Endothelial cell of umbilical vein (primary cell): ENCODE results near the gene BCOR. TPM values are rescaled to one million over a fixed set of nuclear protein-coding genes. Genes with fewer than 3 reads are reported as not detected.

Experiments
- BruUV-seq: library from RNA; stranded (reverse); fragments of 400-500 nt; replicated peaks from 2 replicates; lab custom pipeline; 2021; lab: Mats Ljungman, UMichigan
- CTCF ChIA-PET: fragments of 300-600, 350-600 bp; sonication (Branson Sonifier 250); formaldehyde crosslinking; loops from one replicate; lab custom pipeline; 2021; ENCODE audit warnings: antibody characterized with exemption, inconsistent platforms; lab: Charles Lee
- POLR2A ChIA-PET: fragments of 300-600, 350-600 bp; sonication (Branson Sonifier 250); formaldehyde crosslinking; loops from one replicate; lab custom pipeline; 2021; ENCODE audit warnings: antibody characterized with exemption, inconsistent platforms; lab: Charles Lee
- DNase-seq: peaks from one replicate; pipeline ENCODE4 v3.0.0-alpha.2; 2011; ENCODE audit warnings: low read depth, low spot score
- FAIRE-seq: peaks from 2 replicates; lab custom pipeline; 2011; peaks lifted over from hg19 to GRCh38; lab: Jason Lieb, UNC
- H2AFZ ChIP-seq: 2 replicates; pipeline ENCODE4 v1.6.0; 2012; ENCODE audit warnings: low read depth, low read length, control low read depth, inconsistent platforms
- H3K27ac ChIP-seq: 2 replicates; pipeline ENCODE4 v1.5.1; 2011; ENCODE audit warnings: low read depth, mild to moderate bottlenecking, control low read depth, low read length, moderate library complexity; ENCODE audit not compliant: insufficient read depth
- H3K27me3 ChIP-seq, 2 experiments: 2 replicates each; pipeline versions ENCODE4 v1.6.0 to v1.6.1; 2011; ENCODE audit warnings: low read length in 2 of 2, mixed read lengths in 1 of 2; ENCODE audit not compliant: control insufficient read depth in 2 of 2, insufficient read depth in 2 of 2
- H3K36me3 ChIP-seq, 2 experiments: 2 replicates in 1 of 2; 3 replicates in 1 of 2; pipeline ENCODE4 v1.5.1; 2011; ENCODE audit warnings: low read length in 2 of 2, mild to moderate bottlenecking in 1 of 2, moderate library complexity in 1 of 2; ENCODE audit not compliant: control insufficient read depth in 2 of 2, insufficient read depth in 2 of 2; ENCODE audit errors: extremely low read depth in 1 of 2
- H3K4me1 ChIP-seq: 3 replicates; pipeline ENCODE4 v1.5.1; 2011; ENCODE audit warnings: mild to moderate bottlenecking, low read length; ENCODE audit not compliant: control insufficient read depth, insufficient read depth; ENCODE audit errors: extremely low read depth
- H3K4me2 ChIP-seq: 2 replicates; pipeline ENCODE4 v1.6.1; 2011; ENCODE audit warnings: low read length, control low read depth, mixed read lengths; ENCODE audit not compliant: insufficient read depth
- H3K4me3 ChIP-seq, 3 experiments: fragments of 200-600 bp in 1 of 3; sonication (generic), shearing (Covaris generic) in 1 of 3; replicated peaks in 1 of 3; 2 replicates each; pipeline ENCODE4 v1.5.1; 2011 to 2016; ENCODE audit warnings: control low read depth in 3 of 3, low read length in 3 of 3, mild to moderate bottlenecking in 2 of 3, inconsistent platforms in 1 of 3, low read depth in 1 of 3, moderate library complexity in 1 of 3; ENCODE audit not compliant: insufficient read depth in 1 of 3
- H3K79me2 ChIP-seq: 2 replicates; pipeline ENCODE4 v1.6.0; 2012; ENCODE audit warnings: low read length, inconsistent platforms; ENCODE audit not compliant: control insufficient read depth, insufficient read depth
- H3K9ac ChIP-seq: replicated peaks from 2 replicates; pipeline ENCODE3; 2011; ENCODE audit warnings: low read length, control low read depth; ENCODE audit not compliant: insufficient read depth; ENCODE audit errors: extremely low read depth
- H3K9me1 ChIP-seq: replicated peaks from 3 replicates; pipeline ENCODE4 v1.6.0; 2011; ENCODE audit warnings: mild to moderate bottlenecking, low read length; ENCODE audit not compliant: control insufficient read depth, insufficient read depth; ENCODE audit errors: extremely low read depth
- H3K9me3 ChIP-seq: replicated peaks from 2 replicates; pipeline ENCODE4 v1.5.1; 2012; ENCODE audit warnings: low read length, inconsistent platforms; ENCODE audit not compliant: control insufficient read depth, insufficient read depth
- H4K20me1 ChIP-seq: replicated peaks from 2 replicates; pipeline ENCODE3; 2011; ENCODE audit warnings: mild to moderate bottlenecking, low read length; ENCODE audit not compliant: control insufficient read depth, insufficient read depth; ENCODE audit errors: extremely low read depth
- EZH2 ChIP-seq: IDR thresholded peaks from 2 replicates; pipeline ENCODE4 v1.6.1; 2012; ENCODE audit warnings: borderline replicate concordance, low read depth, mild to moderate bottlenecking, moderate library complexity, low read length, inconsistent platforms; ENCODE audit not compliant: severe bottlenecking
- FOS ChIP-seq: IDR thresholded peaks from 2 replicates; pipeline ENCODE4 v1.6.1; 2011; ENCODE audit warnings: mild to moderate bottlenecking, low read length, moderate library complexity, borderline replicate concordance; ENCODE audit not compliant: insufficient read depth
- GATA2 ChIP-seq: IDR thresholded peaks from 2 replicates; pipeline ENCODE4 v1.7.0; 2011; ENCODE audit warnings: low read depth, mild to moderate bottlenecking, moderate library complexity, mixed read lengths, low read length; ENCODE audit not compliant: insufficient read length, insufficient read depth
- JUN ChIP-seq: IDR thresholded peaks from 2 replicates; pipeline ENCODE4 v1.6.1; 2011; ENCODE audit warnings: borderline replicate concordance, low read depth; ENCODE audit not compliant: insufficient read length, insufficient read depth
- MYC ChIP-seq: IDR thresholded peaks from one replicate; pipeline ENCODE4 v1.6.1; 2011; ENCODE audit warnings: mild to moderate bottlenecking, low read depth, low read length
- POLR2A ChIP-seq: IDR thresholded peaks from 2 replicates; pipeline ENCODE4 v1.6.1; 2012; ENCODE audit warnings: low read depth, mild to moderate bottlenecking, control low read depth, low read length
- POLR2AphosphoS5 ChIP-seq: IDR thresholded peaks from 2 replicates; pipeline ENCODE4 v1.6.1; 2012; ENCODE audit warnings: low read depth, mild to moderate bottlenecking, control low read depth, low read length, moderate library complexity; ENCODE audit not compliant: insufficient read depth
- dilution Hi-C: fragments of 300-500 bp; cut with MboI; formaldehyde crosslinking; loops from one replicate; pipeline ENCODE4 v1.15.0; 2019; ENCODE audit warnings: low sequenced_read_pairs; ENCODE audit not compliant: extremely low pct_ligation_motif_present
- intact Hi-C: fragments of 100-400 bp; cut with micrococcal nuclease; formaldehyde crosslinking; loops from one replicate; pipeline ENCODE4 v1.10.0; 2022
- polyA plus RNA-seq, 4 experiments: library from polyadenylated mRNA; depleted of rRNA in 3 of 4; stranded (reverse) in 3 of 4; unstranded in 1 of 4; fragments of >200 nt; gene quantifications; 2 replicates each; pipeline versions ENCODE4 v1.2.1 to v1.2.3, GENCODE V29; 2011 to 2012; ENCODE audit warnings: missing spikeins in 1 of 4
- total RNA-seq: library from RNA; stranded (reverse); gene quantifications from 2 replicates; pipeline ENCODE4 v1.2.3, GENCODE V29; 2021
- TF ChIP-seq, protein P1 (sequence below), 2 donors: IDR thresholded peaks; 1 replicate in 1 of 2; 2 replicates in 1 of 2; pipeline ENCODE4 v1.5.1; 2011; ENCODE audit warnings: low read length in 2 of 2, mild to moderate bottlenecking in 2 of 2, moderate library complexity in 2 of 2, control low read depth in 1 of 2, inconsistent platforms in 1 of 2, low read depth in 1 of 2; ENCODE audit not compliant: insufficient read depth in 1 of 2; ENCODE audit errors: extremely low read depth in 1 of 2
- TF ChIP-seq, protein P2 (sequence below): IDR thresholded peaks from 2 replicates; pipeline ENCODE4 v1.6.1; 2011; ENCODE audit not compliant: insufficient read depth, insufficient read length

The BCOR gene
- total and polyA plus RNA-seq, 2 donors (not counting 3 experiments of a cell fraction or from before 2014, with no cell fraction given), result 10.1 to 24.2 TPM

DNA sequence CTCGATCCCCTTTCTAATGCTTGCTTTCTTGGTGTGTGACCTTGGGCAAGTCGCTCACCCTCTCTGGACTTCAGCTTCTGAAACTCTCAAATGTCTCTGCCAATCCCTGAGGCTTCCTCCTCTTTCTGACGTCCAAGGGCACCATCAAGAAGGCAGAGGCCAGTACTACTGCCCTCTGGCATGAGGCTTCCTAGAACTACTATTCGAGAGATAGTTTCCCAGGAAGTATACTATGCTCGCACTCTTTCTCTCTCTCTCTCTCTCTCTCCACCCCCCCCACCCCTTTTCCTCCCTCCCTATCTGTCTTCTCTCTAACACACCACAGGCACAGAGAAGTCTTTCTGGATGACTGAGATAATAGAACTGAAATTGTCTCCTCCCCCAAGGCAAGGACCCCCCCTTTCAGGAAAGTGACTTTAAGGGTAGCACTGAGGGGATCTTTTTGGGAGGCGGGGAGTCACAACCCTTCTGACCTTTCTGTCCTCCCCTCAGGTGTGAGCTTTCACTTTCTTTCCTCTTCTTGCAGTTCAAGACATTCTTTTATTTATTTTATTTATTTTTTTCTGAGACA is 20.0 kb upstream of the BCOR start:
- dilution Hi-C loops, result no loop called here
- DNase-seq (no peak), FAIRE-seq (no peak)
- no peak overlapping the region for H2AFZ ChIP-seq
- BruUV-seq, result no TSS peak
- H3K9me1 ChIP-seq, result no peaks in the 10 kb centered on the region
- H3K4me1 ChIP-seq, result no peaks in the 10 kb centered on the region
- no peaks in the 10 kb centered on the region for H3K36me3 ChIP-seq
- no peaks in the 10 kb centered on the region for H3K79me2 ChIP-seq
- no peak overlapping the region for H3K27ac ChIP-seq
- ChIA-PET CTCF (no interaction called here), POLR2A (no interaction called here)
- H4K20me1 ChIP-seq, result no peaks in the 10 kb centered on the region
- no peaks in the 10 kb centered on the region for H3K9me3 ChIP-seq
- H3K4me3 ChIP-seq, result no peak overlapping the region
- TF ChIP-seq EZH2 (no peak), POLR2AphosphoS5 (no peak), FOS (no peak), POLR2A (no peak), JUN (no peak), MYC (no peak), GATA2 (no peak)
- TF ChIP-seq, protein P1, sequence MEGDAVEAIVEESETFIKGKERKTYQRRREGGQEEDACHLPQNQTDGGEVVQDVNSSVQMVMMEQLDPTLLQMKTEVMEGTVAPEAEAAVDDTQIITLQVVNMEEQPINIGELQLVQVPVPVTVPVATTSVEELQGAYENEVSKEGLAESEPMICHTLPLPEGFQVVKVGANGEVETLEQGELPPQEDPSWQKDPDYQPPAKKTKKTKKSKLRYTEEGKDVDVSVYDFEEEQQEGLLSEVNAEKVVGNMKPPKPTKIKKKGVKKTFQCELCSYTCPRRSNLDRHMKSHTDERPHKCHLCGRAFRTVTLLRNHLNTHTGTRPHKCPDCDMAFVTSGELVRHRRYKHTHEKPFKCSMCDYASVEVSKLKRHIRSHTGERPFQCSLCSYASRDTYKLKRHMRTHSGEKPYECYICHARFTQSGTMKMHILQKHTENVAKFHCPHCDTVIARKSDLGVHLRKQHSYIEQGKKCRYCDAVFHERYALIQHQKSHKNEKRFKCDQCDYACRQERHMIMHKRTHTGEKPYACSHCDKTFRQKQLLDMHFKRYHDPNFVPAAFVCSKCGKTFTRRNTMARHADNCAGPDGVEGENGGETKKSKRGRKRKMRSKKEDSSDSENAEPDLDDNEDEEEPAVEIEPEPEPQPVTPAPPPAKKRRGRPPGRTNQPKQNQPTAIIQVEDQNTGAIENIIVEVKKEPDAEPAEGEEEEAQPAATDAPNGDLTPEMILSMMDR (IDR thresholded peaks at IDR 0.05; ENCODE audit: extremely low read depth in 1 of 2, insufficient read depth in 1 of 2, low read depth in 1 of 2, low read length in 2 of 2), result no peak
- TF ChIP-seq, protein P2, sequence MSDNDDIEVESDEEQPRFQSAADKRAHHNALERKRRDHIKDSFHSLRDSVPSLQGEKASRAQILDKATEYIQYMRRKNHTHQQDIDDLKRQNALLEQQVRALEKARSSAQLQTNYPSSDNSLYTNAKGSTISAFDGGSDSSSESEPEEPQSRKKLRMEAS, result no peak
- H3K9ac ChIP-seq, result no peak overlapping the region
- intact Hi-C loops, result no loop called here
- H3K27me3 ChIP-seq, result no peaks in the 10 kb centered on the region
- no peak overlapping the region for H3K4me2 ChIP-seq
